HG02642 (cell line): ENCODE results near the gene CD160.

ENCODE experiments used
- ATAC-seq: cut with Tn5 transposase; IDR thresholded peaks from one replicate; pipeline ENCODE4 v1.9.1; 2021; ENCODE audit warnings: mild to moderate bottlenecking; ENCODE audit not compliant: unreplicated experiment, poor library complexity

Gene CD160

DNA sequence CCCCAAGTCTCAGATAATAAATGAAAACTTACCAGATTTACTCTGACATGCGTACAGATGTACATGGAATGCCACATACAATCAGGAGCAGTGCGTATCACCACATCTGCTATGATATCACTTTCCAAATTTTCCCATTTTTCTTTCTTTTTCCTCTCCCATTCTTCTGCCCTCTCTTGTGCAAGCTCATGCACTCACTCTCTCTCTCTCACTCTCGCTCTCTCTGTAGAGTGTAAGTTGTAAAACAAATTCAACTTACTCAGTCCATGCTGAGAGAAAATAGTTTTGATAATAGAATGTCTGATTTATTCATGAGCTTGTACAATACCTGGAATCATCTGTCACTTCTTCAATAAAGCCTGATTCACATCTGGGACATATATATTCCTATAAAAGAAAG is 69.3 kb downstream of the CD160 start:
- no peak for ATAC-seq
